ENCODE data around the gene ALDH3A1. TPM values are rescaled to one million over a fixed set of nuclear protein-coding genes. Genes with fewer than 3 reads are reported as not detected.

Gene ALDH3A1
- total RNA-seq, 1 experiment from 2014 or later = 0.35 TPM

DNA sequence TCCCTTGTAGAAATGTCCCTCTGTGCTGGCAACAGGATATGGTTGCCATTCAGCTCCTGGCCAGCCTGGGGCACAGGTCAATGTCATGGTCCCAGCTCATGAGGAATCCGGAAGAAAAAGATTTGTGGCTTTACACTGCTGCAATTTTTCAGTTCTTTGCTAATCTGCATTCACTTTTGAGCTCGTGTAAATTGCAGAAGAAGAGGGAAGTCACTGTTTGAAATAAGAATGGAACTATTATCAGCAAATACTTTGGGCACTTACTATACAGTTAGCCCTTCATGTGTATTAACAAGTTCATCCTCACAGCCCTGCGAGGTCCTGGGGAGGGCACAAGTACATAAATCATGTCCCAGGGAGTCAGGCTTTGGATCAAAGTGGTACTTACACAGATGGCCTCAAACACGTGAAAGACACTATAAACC lies 45.9 kb downstream of the ALDH3A1 start (continued):
- TF ChIP-seq, protein P1, sequence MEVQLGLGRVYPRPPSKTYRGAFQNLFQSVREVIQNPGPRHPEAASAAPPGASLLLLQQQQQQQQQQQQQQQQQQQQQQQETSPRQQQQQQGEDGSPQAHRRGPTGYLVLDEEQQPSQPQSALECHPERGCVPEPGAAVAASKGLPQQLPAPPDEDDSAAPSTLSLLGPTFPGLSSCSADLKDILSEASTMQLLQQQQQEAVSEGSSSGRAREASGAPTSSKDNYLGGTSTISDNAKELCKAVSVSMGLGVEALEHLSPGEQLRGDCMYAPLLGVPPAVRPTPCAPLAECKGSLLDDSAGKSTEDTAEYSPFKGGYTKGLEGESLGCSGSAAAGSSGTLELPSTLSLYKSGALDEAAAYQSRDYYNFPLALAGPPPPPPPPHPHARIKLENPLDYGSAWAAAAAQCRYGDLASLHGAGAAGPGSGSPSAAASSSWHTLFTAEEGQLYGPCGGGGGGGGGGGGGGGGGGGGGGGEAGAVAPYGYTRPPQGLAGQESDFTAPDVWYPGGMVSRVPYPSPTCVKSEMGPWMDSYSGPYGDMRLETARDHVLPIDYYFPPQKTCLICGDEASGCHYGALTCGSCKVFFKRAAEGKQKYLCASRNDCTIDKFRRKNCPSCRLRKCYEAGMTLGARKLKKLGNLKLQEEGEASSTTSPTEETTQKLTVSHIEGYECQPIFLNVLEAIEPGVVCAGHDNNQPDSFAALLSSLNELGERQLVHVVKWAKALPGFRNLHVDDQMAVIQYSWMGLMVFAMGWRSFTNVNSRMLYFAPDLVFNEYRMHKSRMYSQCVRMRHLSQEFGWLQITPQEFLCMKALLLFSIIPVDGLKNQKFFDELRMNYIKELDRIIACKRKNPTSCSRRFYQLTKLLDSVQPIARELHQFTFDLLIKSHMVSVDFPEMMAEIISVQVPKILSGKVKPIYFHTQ (CRISPR knock-in tag; IDR thresholded peaks at IDR 0.05) = no peak
- TF ChIP-seq, protein P2, sequence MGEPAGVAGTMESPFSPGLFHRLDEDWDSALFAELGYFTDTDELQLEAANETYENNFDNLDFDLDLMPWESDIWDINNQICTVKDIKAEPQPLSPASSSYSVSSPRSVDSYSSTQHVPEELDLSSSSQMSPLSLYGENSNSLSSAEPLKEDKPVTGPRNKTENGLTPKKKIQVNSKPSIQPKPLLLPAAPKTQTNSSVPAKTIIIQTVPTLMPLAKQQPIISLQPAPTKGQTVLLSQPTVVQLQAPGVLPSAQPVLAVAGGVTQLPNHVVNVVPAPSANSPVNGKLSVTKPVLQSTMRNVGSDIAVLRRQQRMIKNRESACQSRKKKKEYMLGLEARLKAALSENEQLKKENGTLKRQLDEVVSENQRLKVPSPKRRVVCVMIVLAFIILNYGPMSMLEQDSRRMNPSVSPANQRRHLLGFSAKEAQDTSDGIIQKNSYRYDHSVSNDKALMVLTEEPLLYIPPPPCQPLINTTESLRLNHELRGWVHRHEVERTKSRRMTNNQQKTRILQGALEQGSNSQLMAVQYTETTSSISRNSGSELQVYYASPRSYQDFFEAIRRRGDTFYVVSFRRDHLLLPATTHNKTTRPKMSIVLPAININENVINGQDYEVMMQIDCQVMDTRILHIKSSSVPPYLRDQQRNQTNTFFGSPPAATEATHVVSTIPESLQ (CRISPR knock-in tag; IDR thresholded peaks at IDR 0.05) = no peak
- TF ChIP-seq, protein P3, sequence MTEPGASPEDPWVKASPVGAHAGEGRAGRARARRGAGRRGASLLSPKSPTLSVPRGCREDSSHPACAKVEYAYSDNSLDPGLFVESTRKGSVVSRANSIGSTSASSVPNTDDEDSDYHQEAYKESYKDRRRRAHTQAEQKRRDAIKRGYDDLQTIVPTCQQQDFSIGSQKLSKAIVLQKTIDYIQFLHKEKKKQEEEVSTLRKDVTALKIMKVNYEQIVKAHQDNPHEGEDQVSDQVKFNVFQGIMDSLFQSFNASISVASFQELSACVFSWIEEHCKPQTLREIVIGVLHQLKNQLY (CRISPR knock-in tag; IDR thresholded peaks at IDR 0.05) = no peak
- no peak for TF ChIP-seq NFE2L1 (CRISPR knock-in tag; IDR thresholded peaks at IDR 0.05)
- TF ChIP-seq, protein P4, sequence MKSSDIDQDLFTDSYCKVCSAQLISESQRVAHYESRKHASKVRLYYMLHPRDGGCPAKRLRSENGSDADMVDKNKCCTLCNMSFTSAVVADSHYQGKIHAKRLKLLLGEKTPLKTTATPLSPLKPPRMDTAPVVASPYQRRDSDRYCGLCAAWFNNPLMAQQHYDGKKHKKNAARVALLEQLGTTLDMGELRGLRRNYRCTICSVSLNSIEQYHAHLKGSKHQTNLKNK (CRISPR knock-in tag; IDR thresholded peaks at IDR 0.05) = no peak

Other genes starting within 250 kb of the ALDH3A1 start
- gene SLC47A1, start 214.4 kb downstream of the ALDH3A1 start, total RNA-seq (2021) = 2.5 to 3.3 TPM (median 2.9 TPM) in 3 replicates
- 68.5 to 84.3 TPM (median 80.6 TPM) in 3 replicates for gene ALDH3A2, start 99.5 kb downstream of the ALDH3A1 start, total RNA-seq (2021)
- not detected in 3 replicates for gene SLC47A2, start 31.7 kb downstream of the ALDH3A1 start, total RNA-seq (2021)
- 5.1 to 7.8 TPM (median 7.8 TPM) in 3 replicates for gene ULK2, start 119.6 kb upstream of the ALDH3A1 start, total RNA-seq (2021)
- gene AKAP10, start 229.5 kb upstream of the ALDH3A1 start, total RNA-seq (2021) = 29.9 to 33.6 TPM (median 33.2 TPM) in 3 replicates